Measurements from ENCODE around the gene TEAD1. TPM values are rescaled to one million over a fixed set of nuclear protein-coding genes. Genes with fewer than 3 reads are reported as not detected.

TEAD1 gene
- total RNA-seq, 2 experiments from 2014 or later: 0.12 to 0.15 TPM

GRCh38 chr11:12762696-12763324, 88.6 kb downstream of the TEAD1 start:
- H3K27ac Mint-ChIP-seq: no peak overlapping the region
- CTCF ChIA-PET: no interaction called here
- no peaks in the 10 kb centered on the region for H3K9me3 Mint-ChIP-seq
- H3K4me1 Mint-ChIP-seq: no peaks in the 10 kb centered on the region
- no peaks in the 10 kb centered on the region for H3K36me3 Mint-ChIP-seq (ENCODE audit: low read depth)
- DNase-seq: no peak
- H3K27me3 Mint-ChIP-seq: peaks cover 32% of the 10 kb centered on the region
- POLR2A ChIA-PET: no interaction called here
- H3K4me3 Mint-ChIP-seq: no peak overlapping the region

GRCh38 chr11:12764187-12764914, 90.1 kb downstream of the TEAD1 start:
- POLR2A ChIA-PET: no interaction called here

GRCh38 chr11:12765428-12765827, 91.2 kb downstream of the TEAD1 start:
- DNase-seq: no peak
- Mint-ChIP-seq H3K27me3 (peaks cover 21% of the 10 kb centered on the region), H3K36me3 (ENCODE audit: low read depth) (no peaks in the 10 kb centered on the region), H3K27ac (no peak overlapping the region), H3K4me1 (no peaks in the 10 kb centered on the region), H3K4me3 (no peak overlapping the region), H3K9me3 (no peaks in the 10 kb centered on the region)
- ChIA-PET POLR2A (no interaction called here), CTCF (interaction anchor here (0.6 kb wide), 1 partner anchor 1358 kb away, joined by 4 read pairs; no protein-coding TSS in a partner anchor)

More at GRCh38 chr11:12764187-12764914, 90.1 kb downstream of the TEAD1 start:
- Mint-ChIP-seq H3K4me3 (no peak overlapping the region), H3K36me3 (ENCODE audit: low read depth) (no peaks in the 10 kb centered on the region), H3K4me1 (no peaks in the 10 kb centered on the region), H3K27ac (no peak overlapping the region), H3K9me3 (no peaks in the 10 kb centered on the region), H3K27me3 (peaks cover 29% of the 10 kb centered on the region)
- CTCF ChIA-PET: interaction anchor here (0.8 kb wide), 1 partner anchor 9 kb away, joined by 4 read pairs; no protein-coding TSS in a partner anchor
- DNase-seq: no peak

- Mint-ChIP-seq H3K27ac (no peak overlapping the region), H3K4me3 (no peak overlapping the region), H3K4me1 (peaks cover 3% of the 10 kb centered on the region), H3K27me3 (peaks cover 14% of the 10 kb centered on the region), H3K9me3 (no peaks in the 10 kb centered on the region), H3K36me3 (ENCODE audit: low read depth) (no peaks in the 10 kb centered on the region)
- DNase-seq: no peak
- ChIA-PET CTCF (no interaction called here), POLR2A (no interaction called here)
These were observed 92.8 kb downstream of the TEAD1 start for GRCh38 chr11:12767027-12767426.

GRCh38 chr11:12767577-12767976, 93.4 kb downstream of the TEAD1 start:
- no peaks in the 10 kb centered on the region for H3K9me3 Mint-ChIP-seq
- ChIA-PET POLR2A (no interaction called here), CTCF (no interaction called here)
- no peak overlapping the region for H3K27ac Mint-ChIP-seq
- peaks cover 6% of the 10 kb centered on the region for H3K4me1 Mint-ChIP-seq
- H3K36me3 Mint-ChIP-seq (ENCODE audit: low read depth): no peaks in the 10 kb centered on the region
- H3K27me3 Mint-ChIP-seq: peaks cover 14% of the 10 kb centered on the region
- no peak for DNase-seq
- no peak overlapping the region for H3K4me3 Mint-ChIP-seq

- H3K4me3 Mint-ChIP-seq: no peak overlapping the region
- H3K4me1 Mint-ChIP-seq: peaks cover 6% of the 10 kb centered on the region
- DNase-seq: no peak
- no peaks in the 10 kb centered on the region for H3K9me3 Mint-ChIP-seq
- peaks cover 13% of the 10 kb centered on the region for H3K27me3 Mint-ChIP-seq
- CTCF ChIA-PET: no interaction called here
- POLR2A ChIA-PET: no interaction called here
- no peak overlapping the region for H3K27ac Mint-ChIP-seq
- H3K36me3 Mint-ChIP-seq (ENCODE audit: low read depth): no peaks in the 10 kb centered on the region
These were observed 94.8 kb downstream of the TEAD1 start for GRCh38 chr11:12768726-12769673.

- no peak for DNase-seq
- POLR2A ChIA-PET: no interaction called here
- Mint-ChIP-seq H3K4me1 (peaks cover 6% of the 10 kb centered on the region), H3K36me3 (ENCODE audit: low read depth) (no peaks in the 10 kb centered on the region), H3K9me3 (no peaks in the 10 kb centered on the region), H3K27ac (no peak overlapping the region), H3K27me3 (peaks cover 15% of the 10 kb centered on the region), H3K4me3 (no peak overlapping the region)
- CTCF ChIA-PET: no interaction called here
These were observed 95.7 kb downstream of the TEAD1 start for GRCh38 chr11:12769834-12770345.

GRCh38 chr11:12770435-12770834, 96.2 kb downstream of the TEAD1 start:
- H3K36me3 Mint-ChIP-seq (ENCODE audit: low read depth): no peaks in the 10 kb centered on the region
- no peak for DNase-seq
- peaks cover 6% of the 10 kb centered on the region for H3K4me1 Mint-ChIP-seq
- POLR2A ChIA-PET: no interaction called here
- CTCF ChIA-PET: no interaction called here
- no peaks in the 10 kb centered on the region for H3K9me3 Mint-ChIP-seq
- H3K4me3 Mint-ChIP-seq: no peak overlapping the region
- peaks cover 15% of the 10 kb centered on the region for H3K27me3 Mint-ChIP-seq
- no peak overlapping the region for H3K27ac Mint-ChIP-seq

- no peak for DNase-seq
- Mint-ChIP-seq H3K4me1 (peaks cover 6% of the 10 kb centered on the region), H3K27me3 (peaks cover 12% of the 10 kb centered on the region), H3K27ac (no peak overlapping the region), H3K36me3 (ENCODE audit: low read depth) (no peaks in the 10 kb centered on the region), H3K9me3 (no peaks in the 10 kb centered on the region), H3K4me3 (no peak overlapping the region)
- ChIA-PET POLR2A (no interaction called here), CTCF (no interaction called here)
These were observed 96.9 kb downstream of the TEAD1 start for GRCh38 chr11:12770966-12771597.

- H3K27me3 Mint-ChIP-seq: peaks cover 9% of the 10 kb centered on the region
- CTCF ChIA-PET: no interaction called here
These were observed 97.7 kb downstream of the TEAD1 start for GRCh38 chr11:12771875-12772274.

GRCh38 chr11:12772324-12772723, 98.1 kb downstream of the TEAD1 start:
- Mint-ChIP-seq H3K9me3 (no peaks in the 10 kb centered on the region), H3K4me3 (no peak overlapping the region), H3K27me3 (peaks cover 9% of the 10 kb centered on the region), H3K36me3 (ENCODE audit: low read depth) (no peaks in the 10 kb centered on the region), H3K27ac (no peak overlapping the region), H3K4me1 (peaks cover 6% of the 10 kb centered on the region)
- ChIA-PET CTCF (interaction anchor here (0.5 kb wide), 1 partner anchor 172 kb away, joined by 4 read pairs; no protein-coding TSS in a partner anchor), POLR2A (no interaction called here)
- no peak for DNase-seq

More at GRCh38 chr11:12771875-12772274, 97.7 kb downstream of the TEAD1 start:
- POLR2A ChIA-PET: no interaction called here
- no peak for DNase-seq
- Mint-ChIP-seq H3K4me3 (no peak overlapping the region), H3K9me3 (no peaks in the 10 kb centered on the region), H3K27ac (no peak overlapping the region), H3K4me1 (peaks cover 6% of the 10 kb centered on the region), H3K36me3 (ENCODE audit: low read depth) (no peaks in the 10 kb centered on the region)

GRCh38 chr11:12773591-12773990, 99.4 kb downstream of the TEAD1 start:
- POLR2A ChIA-PET: no interaction called here
- no peaks in the 10 kb centered on the region for H3K9me3 Mint-ChIP-seq
- H3K4me1 Mint-ChIP-seq: peaks cover 6% of the 10 kb centered on the region
- CTCF ChIA-PET: no interaction called here
- H3K27ac Mint-ChIP-seq: no peak overlapping the region
- peaks cover 8% of the 10 kb centered on the region for H3K27me3 Mint-ChIP-seq
- DNase-seq: no peak
- H3K36me3 Mint-ChIP-seq (ENCODE audit: low read depth): no peaks in the 10 kb centered on the region
- H3K4me3 Mint-ChIP-seq: no peak overlapping the region

Measured in activated CD4-positive, alpha-beta T cell treated with anti-CD3 and anti-CD28 coated beads, Interleukin-2, amount 10 ng/mL, durations not matched to agents 7 days and 5 days (primary cell).